VCaP (cell line): ENCODE measurements around the gene RFX4.

Source experiments
- H3K27ac ChIP-seq: fragments of 450-650 bp; 2 replicates; pipeline ENCODE4 v1.5.1; 2017
- TF ChIP-seq, protein P1 (sequence below): fragments of 450-650 bp; conservative IDR thresholded peaks from 2 replicates; pipeline ENCODE4 v1.5.1; 2017; ENCODE audit warnings: mild to moderate bottlenecking, moderate library complexity

RFX4 gene

DNA sequence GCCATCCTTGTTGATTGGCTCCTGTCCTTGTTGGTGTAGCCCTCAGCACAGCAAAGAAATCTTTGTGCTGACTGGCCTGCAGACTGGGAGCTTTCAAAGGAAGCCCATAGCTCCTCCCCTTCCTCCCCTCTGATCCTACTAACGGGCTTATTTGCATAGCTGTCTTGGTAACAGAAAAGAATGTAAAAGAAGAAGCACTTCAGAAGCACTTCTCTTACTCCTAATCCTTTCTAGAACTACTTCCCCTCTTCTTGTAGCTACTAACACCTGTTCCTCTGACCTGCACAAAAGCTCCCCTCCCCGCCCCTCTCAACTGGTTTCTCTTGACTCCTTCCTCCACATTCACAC lies 177.4 kb downstream of the RFX4 start:
- no peak overlapping the region for H3K27ac ChIP-seq
- TF ChIP-seq, protein P1, sequence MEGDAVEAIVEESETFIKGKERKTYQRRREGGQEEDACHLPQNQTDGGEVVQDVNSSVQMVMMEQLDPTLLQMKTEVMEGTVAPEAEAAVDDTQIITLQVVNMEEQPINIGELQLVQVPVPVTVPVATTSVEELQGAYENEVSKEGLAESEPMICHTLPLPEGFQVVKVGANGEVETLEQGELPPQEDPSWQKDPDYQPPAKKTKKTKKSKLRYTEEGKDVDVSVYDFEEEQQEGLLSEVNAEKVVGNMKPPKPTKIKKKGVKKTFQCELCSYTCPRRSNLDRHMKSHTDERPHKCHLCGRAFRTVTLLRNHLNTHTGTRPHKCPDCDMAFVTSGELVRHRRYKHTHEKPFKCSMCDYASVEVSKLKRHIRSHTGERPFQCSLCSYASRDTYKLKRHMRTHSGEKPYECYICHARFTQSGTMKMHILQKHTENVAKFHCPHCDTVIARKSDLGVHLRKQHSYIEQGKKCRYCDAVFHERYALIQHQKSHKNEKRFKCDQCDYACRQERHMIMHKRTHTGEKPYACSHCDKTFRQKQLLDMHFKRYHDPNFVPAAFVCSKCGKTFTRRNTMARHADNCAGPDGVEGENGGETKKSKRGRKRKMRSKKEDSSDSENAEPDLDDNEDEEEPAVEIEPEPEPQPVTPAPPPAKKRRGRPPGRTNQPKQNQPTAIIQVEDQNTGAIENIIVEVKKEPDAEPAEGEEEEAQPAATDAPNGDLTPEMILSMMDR = no peak

DNA sequence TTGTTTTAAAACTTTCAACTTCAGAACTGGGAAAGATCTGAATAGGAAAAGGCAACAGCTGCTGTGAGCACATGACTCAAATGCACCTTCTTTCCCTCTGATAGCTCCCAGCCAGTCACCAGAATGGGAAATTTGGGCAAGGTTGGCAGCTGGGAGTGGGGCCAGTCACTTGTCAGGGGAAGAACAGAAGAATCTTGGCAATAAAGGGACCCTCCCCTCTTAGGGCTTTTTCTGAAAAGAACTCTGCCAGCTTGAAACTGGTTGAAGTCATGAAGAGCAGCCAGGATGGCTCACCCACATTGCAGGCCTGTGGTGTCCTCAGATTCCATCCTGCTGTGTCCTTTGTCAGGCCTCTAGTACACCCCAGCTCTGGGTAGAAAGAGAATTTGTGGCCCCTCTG lies 181.4 kb downstream of the RFX4 start:
- no peak overlapping the region for H3K27ac ChIP-seq

GRCh38 chr12:106764738-106765137 lies 181.9 kb downstream of the RFX4 start:
- TF ChIP-seq, protein P1 = no peak
- no peak overlapping the region for H3K27ac ChIP-seq

More for the DNA sequence above, 181.4 kb downstream of the RFX4 start:
- TF ChIP-seq, protein P1 = no peak

- H3K27ac ChIP-seq = no peak overlapping the region
- TF ChIP-seq, protein P1 = no peak
Measured at GRCh38 chr12:106766393-106766826, 183.6 kb downstream of the RFX4 start.

- TF ChIP-seq, protein P1 = no peak
- no peak overlapping the region for H3K27ac ChIP-seq
Measured at GRCh38 chr12:106767206-106767605, 184.4 kb downstream of the RFX4 start.

DNA sequence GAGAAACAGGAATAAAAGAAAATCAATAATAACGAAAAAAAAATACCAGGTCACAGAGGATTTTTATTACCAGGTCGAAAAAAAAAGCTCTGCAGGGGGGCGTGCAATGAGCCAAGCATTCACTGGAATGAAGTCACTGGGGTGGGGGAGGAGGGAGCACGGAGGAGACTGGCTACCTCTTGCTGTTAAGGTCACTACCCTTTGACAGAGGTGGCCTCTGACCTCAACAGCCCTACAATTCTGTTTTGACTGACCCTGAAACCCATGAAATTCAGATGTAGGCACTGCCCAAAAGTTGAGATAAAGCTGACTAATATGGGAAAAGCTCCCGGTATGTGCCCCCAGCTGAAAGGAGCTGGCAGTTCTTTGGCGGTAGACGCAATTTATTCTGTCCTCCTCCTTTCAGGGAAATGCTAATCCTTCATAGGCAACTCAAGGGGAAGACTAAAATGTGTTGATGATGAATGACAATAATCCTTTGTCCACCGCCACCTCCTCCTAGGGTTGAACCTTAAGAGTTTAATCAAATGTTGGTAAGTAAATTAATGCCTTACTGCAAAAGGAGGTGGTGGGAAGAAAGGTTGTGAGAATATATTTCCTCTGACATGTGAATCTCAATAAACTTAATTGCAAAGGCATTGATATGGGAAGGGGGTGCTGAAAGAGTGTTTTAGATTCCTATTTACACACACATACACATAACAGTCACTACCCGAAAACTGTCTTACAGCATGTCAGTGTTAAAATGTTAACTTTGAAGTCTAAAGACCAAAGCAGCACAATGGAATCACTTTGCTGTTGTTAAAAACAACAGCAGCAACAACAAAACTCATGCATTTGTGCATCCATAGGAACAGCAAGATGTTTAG lies 185.4 kb downstream of the RFX4 start:
- no peak overlapping the region for H3K27ac ChIP-seq
- TF ChIP-seq, protein P1 = no peak

- no peak overlapping the region for H3K27ac ChIP-seq
- TF ChIP-seq, protein P1 = no peak
Measured at GRCh38 chr12:106769078-106769477, 186.3 kb downstream of the RFX4 start.
